NCI-H82 treated with DMSO at 0.1 percent for 48 hours (cell line): ENCODE results near the gene BFSP2.

Source experiments
- DNase-seq: peaks from one replicate; lab custom pipeline; 2025; ENCODE audit not compliant: unreplicated experiment; lab: John Stamatoyannopoulos, UW

BFSP2 gene, protein sequence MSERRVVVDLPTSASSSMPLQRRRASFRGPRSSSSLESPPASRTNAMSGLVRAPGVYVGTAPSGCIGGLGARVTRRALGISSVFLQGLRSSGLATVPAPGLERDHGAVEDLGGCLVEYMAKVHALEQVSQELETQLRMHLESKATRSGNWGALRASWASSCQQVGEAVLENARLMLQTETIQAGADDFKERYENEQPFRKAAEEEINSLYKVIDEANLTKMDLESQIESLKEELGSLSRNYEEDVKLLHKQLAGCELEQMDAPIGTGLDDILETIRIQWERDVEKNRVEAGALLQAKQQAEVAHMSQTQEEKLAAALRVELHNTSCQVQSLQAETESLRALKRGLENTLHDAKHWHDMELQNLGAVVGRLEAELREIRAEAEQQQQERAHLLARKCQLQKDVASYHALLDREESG

DNA sequence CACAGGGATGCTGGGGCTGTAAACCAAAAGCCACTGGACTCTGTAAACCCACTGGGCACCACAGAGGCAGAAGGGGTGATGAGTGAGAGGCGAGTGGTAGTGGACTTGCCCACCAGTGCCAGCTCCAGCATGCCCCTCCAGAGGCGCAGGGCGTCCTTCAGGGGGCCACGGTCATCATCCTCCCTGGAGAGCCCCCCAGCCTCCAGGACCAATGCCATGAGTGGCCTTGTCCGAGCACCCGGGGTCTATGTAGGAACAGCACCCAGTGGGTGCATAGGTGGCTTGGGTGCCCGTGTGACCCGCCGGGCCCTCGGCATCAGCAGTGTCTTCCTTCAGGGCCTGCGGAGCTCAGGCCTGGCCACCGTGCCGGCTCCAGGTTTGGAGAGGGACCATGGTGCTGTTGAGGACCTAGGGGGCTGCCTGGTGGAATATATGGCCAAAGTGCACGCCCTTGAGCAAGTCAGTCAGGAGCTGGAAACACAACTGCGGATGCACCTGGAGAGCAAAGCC, at the start of gene BFSP2:
TSS of gene BFSP2 (plus strand) at position 51 of the 510 bp plus-strand sequence. CDS start at position 79, 28 bp downstream.
- no peak for DNase-seq

DNA sequence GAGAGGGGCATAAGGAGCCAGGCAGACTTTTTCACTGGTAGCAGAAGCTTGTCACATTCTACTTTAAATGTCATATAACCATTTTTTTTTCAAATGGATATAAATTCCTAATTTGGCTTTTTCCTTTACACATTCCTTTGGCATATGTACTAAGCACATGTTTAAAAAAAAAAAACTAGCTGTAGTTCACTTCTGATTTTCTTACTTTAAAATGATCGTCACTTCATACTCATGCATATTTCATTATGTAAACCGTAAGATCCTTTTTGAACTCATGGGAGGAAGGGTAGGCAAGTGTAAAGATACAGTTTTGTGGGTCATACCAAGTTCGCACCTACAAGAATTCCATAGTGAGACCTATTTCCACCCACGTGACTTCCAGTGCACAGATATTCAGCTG, 45.1 kb upstream of the BFSP2 start:
- DNase-seq = no peak

DNA sequence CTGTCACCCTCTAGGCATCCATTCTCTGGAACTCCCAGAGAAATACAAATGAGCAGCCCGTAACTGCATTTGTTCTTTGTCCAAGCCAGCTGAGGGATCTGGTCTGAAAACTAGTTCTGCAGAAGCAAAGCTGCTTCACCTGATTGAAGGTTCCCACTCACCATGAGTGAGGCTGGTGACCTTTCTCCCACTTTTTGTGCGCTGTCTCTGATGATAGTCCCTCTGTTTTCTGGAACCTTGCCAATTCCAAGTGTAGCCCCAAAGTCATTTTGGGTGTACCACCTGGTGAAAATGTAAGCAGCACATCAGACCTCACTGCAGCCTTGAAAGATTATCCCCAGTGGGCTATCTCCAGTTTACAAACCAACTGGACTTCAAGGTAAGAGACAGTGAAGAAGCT, 39.4 kb upstream of the BFSP2 start:
- no peak for DNase-seq

DNA sequence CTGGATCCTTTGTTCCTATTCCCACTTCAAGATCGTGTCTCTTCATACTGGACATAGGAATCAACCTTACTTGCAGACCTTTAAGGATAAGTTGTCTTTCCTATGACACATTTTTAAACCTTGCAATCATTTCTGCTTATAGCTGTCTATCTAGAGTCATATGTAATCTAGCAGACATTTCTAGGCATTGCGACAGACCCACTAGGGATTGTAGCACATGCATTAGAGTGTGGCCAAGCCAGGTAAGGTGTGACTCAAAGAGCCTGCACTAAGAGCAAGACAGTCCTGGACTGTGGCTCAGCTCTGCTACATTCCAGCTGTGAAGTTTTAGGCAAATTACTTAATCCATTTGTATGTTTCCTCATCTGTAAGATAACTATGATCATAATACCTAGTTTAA, 38.8 kb upstream of the BFSP2 start:
- no peak for DNase-seq

DNA sequence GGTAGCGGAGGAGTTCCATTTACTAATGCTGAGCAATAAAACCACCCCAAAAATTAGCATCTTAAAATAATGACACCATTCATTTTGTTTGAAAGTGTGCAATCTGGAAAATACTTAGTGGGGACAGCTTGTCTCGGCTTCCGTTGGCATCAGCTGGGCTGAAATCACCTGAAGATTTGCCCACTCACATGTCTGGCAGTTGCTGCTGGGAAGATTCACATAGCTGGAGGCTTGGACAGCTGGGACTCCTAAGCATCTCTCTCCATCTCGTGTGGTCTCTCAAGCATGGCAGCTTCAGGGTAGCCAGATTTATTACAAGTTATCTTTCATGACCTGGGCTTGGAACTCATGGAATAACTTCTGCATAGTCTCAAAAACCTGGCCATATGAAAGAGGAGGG, 38.4 kb upstream of the BFSP2 start:
- DNase-seq = peak; percentile 11

DNA sequence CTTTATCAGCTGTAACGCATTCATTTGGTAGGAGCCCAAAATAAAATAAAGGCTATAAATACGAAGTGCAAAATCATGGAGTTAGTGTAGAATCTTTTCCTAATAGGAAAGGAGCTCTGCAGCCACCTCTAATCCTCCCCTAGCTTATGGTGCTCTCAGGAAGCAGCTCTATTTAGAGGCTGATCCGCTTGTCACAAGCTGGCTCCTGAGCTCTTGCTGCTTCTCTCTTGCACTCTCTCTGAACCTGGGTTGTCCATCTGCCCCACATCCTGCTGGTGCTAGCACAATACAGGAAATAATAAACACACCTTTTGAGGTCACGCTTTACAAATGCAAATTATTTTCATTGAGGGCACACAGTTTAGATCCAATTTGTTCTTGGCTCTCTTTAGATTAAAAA, 37.3 kb upstream of the BFSP2 start:
- peak; percentile 87 for DNase-seq

DNA sequence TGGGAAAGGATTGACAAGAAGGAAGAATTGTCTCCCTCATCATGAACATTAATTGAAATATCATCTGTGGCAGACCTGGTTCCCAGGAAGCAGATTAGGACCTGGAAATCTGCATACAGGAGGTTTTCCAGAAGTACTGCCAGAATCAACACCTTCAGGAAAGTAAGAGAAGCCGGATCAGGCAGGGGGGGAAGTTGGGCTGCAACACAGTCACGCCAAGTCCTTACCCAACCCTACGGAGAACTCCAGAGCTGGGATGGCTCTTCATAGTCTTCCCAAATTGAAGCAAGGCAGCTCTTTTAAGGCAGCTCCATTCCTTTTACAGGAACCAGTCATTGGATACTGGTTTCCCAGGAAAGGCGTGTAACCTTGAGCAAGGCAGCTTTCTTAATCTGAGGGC, 35.2 kb upstream of the BFSP2 start:
- no peak for DNase-seq

DNA sequence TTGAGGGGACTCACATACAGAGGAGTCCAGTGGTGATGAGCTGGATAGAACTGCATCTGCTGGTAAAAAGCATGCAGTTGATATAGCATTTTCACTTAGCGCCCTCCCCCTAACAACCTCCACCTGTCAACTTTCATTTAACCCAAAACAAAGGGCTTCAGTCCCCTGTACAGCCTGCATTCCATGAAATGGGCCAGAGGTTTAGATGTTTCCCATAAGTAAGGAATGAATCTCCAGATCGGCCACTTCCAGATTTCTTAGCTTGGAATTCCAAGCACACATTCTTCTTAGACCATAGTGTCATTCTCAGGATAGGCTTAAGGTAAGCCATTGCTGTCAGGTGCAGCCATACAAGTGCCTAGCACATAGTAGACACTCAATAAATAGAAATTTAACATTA, 32.9 kb upstream of the BFSP2 start:
- no peak for DNase-seq

DNA sequence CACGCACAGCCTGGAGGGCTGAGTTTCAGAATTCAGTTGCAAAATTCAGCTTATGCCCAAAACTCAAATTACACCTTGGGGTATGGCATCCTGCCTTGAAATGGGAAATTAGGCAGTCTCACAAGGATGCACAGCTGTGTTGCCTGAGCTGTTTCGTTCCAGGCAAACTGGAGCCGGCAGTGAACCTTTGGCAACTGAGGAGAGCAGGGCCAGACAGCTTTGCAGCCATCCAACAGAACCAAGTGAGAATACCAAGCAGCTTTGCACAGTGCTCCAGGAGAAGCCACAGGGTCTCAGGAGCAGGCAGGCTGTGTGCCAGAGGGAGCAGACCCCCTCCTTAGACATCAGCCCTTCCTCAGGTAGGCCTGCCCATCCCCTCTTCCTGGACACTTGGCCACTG, 32.5 kb upstream of the BFSP2 start:
- no peak for DNase-seq

DNA sequence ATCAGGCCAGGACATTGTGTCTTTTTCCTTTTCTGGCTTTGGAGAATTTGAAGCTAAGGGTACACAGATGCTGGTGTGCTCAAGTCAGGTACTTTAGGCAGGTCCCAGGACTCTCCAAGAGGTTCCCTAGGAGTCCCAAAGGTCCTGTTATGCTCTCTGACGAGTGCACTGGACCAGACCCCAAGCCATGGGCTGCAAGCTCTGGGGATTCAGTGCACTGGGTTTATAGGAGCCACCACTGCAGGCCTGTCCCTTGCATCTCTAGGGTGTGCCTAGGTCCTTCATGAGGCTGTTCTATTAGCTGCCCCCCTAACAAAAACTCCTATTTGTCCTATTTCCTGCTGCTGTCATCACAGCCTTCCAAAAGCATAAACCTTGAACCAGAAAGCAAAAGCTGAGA, 31.9 kb upstream of the BFSP2 start:
- DNase-seq = no peak

DNA sequence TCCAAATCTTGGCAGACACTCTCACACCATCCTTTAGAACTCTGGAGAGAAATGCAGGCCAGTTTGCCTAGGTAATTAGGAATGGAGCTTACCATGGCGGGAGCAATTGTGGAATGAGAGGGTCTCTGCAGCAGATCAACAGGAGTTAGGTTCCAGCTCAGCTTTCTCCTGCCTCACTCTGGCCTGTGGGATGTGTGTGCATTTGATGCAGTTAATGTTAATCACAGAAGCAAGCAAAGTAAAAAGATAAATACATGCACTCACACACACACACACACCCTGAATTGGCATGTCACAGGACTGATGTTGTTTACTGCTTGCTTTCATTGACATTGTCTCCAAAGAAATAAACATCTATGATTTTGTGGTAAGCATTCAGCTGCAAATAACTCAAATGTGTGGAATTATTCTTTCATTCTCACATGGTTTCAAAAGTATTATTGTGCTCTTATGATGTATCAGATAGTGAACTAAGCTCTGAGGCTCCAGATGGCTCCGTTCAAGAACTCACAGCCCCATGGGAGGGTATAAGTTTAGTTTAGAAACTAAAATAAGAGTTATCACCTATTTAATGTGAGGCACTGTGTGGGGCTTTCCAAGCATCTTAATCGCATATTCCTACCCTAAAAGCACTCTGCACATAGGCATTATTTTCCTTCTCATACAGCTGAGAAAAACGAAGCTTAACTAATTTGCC, 31.3 kb upstream of the BFSP2 start:
- DNase-seq = no peak

DNA sequence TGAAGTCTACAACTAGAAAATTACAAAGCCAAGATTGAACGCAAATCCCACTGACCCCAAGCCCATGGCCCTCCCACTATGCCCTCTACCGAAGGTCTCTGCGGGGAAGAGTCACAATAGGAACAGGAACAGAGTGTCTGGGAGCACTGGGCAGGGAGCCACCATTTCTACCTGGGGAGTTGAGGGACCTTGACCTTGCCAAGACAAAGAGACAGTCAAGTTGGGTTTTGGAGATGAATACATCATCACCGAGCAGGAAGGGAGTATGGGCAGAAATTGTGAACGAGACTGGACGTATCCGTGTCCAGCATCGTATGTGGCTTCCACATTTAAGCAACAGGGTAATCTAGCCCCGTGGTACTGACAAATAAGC, 30.8 kb upstream of the BFSP2 start:
- no peak for DNase-seq

DNA sequence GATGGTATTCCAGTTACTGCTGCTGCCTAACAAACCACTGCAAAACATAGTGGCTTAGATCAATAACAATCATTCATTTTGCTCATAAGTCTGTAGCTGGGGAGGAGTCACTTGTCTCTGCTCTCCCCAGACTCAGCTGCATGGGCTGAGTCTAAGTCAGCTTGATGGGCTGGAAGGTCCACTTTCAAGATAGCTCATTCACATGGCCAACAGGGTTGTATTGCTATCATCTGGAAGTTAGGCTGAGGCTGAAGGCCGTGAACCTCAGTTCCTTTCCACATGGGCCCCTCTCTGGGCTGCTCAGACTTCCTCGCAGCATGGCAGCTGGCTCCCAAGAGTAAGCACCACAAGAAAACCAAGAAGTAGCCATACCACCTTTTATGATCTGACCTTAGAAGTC, 28.7 kb upstream of the BFSP2 start:
- no peak for DNase-seq

DNA sequence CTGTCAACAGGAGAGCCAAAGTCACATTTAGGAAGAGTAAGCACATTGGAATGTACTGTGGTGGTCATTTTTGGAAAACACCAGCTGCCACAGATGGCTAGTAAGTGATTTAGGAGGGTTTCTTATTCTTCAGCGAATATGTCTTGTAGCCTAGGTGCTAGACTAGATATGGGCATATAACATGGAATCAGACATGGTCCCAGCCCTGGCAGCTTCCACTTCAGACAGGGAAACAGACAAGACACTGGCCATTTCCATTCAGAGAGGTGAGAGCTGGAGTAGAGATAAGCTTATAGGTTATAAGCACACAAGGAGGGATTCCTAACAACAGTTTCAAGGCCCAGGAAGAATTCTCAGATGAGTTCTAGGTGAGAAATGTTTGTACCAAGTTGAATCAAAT, 28.2 kb upstream of the BFSP2 start:
- no peak for DNase-seq

DNA sequence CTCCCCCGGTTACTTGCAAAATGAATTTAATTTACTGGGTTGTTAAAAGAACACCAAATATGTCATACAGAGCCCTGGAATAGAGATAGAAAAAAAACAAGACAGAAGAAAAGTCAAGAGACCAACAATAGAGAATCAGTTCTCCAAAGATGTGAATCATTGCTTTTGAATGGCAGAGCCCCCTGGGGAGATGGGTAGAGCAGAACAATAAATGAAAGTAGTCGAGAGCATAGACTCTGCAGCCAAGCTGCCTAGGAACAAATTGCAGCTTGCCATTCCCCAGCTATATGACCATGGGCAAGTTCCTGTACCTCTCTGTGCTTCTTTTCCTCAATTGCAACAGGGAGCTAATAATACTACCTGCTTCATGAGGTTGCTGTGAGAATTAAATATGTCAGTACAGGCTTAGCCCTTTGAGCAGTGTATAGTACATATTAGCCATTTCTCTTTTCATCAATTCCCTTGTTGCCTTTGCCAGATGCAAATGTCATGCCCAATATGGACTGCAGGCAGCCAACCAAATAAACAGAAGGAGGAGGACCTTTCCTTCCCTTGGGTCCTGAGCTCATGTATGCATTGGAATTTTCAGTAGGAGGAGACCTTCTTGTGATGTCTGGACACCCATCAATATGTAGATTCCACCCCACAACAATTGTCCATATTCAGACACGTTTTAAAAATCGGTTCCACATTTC, 25.0 kb upstream of the BFSP2 start:
- DNase-seq = no peak

DNA sequence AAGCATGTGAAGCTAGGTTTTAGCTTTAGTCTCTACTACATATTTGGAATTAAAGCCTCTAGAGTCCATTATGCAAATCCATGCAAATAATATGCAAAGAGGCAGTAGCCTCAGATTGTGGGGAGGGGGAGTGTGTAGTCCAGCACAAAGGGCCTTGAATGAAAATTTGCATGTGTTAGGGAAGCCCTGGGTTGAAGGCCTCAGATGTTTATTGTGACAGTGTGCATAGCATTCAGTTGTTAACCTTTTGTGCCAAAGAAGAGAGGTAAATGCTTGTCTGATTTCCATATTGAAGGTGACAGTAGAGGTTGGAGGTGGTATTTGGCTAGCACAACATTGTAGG, 24.5 kb upstream of the BFSP2 start:
- DNase-seq = no peak

DNA sequence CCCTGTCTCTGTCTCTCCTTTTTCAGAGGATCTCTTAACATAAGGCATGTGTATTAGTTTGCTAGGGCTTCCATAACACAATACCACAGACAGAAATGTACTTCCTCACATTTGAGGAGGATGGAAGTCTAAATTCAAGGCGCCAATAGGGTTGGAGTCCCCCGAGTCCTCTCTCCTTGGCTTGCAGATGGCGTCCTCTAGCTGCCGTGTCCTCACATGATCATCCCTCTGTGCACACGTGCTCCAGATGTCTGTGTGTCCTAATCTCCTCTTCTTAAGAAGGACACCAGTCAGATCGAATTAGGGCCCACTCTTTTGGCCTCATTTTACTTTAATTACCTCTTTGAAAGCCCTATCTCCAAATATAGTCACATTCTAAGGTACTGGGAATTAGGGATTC, 23.0 kb upstream of the BFSP2 start:
- DNase-seq = peak; percentile 92

DNA sequence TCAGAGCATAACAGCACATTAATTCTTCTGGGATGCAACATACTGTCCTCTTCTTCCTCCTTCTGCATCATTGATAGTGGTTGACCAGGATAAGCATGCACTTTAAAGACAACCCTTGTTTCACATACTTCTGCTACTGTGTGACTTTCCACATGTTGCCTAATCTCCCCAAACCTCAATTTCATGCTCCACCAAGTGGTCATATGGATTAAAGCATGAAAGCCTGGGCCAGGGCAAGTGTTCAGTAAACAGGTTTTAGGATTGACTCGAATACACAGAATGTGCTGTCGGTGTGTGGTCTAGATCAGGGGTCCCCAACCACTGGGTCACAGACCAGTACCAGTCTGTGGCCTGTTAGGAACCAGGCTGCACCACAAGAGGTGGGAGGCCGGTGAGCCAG, 22.5 kb upstream of the BFSP2 start:
- peak; percentile 40 for DNase-seq

DNA sequence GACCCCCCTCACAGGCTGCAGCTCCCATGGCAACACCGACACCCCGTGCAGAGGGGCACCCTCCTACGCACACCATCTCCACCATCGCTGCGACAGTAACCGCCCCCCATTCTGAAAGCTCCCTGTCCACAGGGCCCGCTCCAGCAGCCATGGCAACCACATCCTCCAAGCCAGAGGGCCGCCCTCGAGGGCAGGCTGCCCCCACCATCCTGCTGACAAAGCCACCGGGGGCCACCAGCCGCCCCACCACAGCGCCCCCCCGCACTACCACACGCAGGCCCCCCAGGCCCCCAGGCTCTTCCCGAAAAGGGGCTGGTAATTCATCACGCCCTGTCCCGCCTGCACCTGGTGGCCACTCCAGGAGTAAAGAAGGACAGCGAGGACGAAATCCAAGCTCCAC, 19.9 kb upstream of the BFSP2 start:
- DNase-seq = no peak

DNA sequence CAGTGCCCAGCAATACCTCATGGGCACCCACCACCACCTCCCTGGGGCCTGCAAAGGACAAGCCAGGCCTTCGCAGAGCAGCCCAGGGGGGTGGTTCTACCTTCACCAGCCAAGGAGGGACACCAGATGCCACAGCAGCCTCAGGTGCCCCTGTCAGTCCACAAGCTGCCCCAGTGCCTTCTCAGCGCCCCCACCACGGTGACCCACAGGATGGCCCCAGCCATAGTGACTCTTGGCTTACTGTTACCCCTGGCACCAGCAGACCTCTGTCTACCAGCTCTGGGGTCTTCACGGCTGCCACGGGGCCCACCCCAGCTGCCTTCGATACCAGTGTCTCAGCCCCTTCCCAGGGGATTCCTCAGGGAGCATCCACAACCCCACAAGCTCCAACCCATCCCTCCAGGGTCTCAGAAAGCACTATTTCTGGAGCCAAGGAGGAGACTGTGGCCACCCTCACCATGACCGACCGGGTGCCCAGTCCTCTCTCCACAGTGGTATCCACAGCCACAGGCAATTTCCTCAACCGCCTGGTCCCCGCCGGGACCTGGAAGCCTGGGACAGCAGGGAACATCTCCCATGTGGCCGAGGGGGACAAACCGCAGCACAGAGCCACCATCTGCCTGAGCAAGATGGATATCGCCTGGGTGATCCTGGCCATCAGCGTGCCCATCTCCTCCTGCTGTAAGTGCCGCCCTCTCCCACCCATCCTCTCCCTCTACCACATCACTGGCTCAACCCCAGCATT, 19.2 kb upstream of the BFSP2 start:
- no peak for DNase-seq

DNA sequence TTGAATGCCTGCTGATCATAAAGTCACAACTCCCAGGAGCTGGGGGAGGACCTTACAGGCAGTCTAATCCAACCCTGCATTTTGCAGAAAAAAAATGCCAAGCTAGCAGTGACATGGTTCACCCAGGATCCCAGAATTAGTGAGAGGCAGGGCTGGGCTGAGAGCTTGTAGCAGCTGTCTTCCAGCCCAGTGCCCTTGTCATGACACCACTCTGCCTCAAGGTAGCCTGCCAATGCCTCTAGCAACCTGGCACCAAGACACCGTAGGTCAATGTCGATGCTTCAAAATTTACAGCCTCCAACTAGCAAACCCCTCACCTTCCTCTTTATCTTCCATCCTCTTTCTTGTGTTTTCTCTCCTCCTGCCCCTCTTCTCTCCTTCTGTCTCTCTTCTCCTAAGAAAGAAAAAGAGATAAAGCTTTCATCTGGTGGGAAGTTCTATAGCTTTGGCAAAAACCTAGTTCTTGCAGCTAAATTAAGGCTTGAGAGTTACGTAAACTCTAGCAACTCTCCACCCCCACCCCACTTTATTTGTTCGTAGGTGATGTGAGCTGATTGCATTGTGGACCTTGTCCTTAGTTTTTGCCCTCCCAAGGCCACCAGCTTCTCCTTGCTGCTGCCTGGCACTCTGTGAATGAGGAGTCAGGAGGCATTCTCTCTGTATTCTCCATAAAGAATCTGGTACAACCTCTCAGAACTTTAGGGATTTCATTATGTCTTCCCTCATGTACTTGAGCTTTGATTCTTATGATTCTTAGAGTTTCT, 18.3 kb upstream of the BFSP2 start:
- DNase-seq = no peak
